Tongue (tissue), 2 donors: Measurements from ENCODE around the gene RCAN1. TPM values are rescaled to one million over a fixed set of nuclear protein-coding genes. Genes with fewer than 3 reads are reported as not detected.
"Not testable (repeated sequence)": the region's sequence is repeated elsewhere in the genome, so short reads cannot be mapped to it uniquely, and the experiment has no call there.

Experiments used
- DNase-seq: peaks from one replicate; pipeline ENCODE4 v3.0.0-alpha.2; 2015
- total RNA-seq: library from RNA; depleted of rRNA; stranded (reverse); fragments of >200 nt; gene quantifications from one replicate; pipeline ENCODE4 v1.2.3, GENCODE V29; 2014

RCAN1 gene
- total RNA-seq, 1 donor from 2014 or later = 140 TPM

DNA sequence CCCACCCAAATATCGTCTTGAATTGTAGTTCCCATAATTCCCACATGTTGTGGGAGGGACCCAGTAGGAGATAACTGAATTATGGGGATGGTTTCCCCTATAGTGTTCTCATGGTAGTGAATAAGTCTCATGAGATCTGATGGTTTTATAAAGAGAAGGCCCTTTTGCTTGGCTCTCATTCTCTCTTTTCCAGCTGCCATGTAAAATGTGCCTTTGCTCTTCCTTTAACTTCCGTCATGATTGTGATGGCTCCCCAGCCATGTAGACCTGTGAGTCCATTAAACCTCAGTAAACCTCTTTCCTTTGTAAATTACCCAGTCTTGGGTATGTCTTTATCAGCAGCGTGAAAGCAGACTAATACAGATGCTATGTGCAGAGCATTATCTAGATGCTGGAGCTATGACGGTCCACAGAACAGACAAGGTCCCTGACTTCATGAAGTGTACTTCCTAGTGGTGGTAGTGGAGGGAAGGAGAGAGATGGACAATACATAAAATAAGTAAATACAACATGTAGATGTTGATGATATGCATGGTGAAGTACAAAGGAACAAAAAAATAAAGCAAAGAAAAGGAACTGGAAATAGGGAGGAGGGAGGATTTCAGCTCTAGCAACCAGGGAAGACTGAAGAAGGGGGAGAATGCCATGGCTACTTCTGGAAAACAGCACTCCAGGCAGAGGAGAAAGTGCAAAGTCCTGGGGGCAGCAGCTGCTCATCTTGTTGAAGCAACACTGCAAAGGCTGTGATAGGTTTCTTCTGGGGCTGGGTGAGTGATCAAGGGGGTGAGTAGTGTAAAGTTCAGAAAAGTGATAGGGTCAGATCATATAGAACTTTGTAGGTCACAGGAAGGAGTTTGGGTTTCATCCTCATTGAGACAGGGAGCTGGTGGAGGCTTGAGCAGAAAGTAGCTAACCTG is 6.8 kb upstream of the RCAN1 start:
- DNase-seq = no peak

DNA sequence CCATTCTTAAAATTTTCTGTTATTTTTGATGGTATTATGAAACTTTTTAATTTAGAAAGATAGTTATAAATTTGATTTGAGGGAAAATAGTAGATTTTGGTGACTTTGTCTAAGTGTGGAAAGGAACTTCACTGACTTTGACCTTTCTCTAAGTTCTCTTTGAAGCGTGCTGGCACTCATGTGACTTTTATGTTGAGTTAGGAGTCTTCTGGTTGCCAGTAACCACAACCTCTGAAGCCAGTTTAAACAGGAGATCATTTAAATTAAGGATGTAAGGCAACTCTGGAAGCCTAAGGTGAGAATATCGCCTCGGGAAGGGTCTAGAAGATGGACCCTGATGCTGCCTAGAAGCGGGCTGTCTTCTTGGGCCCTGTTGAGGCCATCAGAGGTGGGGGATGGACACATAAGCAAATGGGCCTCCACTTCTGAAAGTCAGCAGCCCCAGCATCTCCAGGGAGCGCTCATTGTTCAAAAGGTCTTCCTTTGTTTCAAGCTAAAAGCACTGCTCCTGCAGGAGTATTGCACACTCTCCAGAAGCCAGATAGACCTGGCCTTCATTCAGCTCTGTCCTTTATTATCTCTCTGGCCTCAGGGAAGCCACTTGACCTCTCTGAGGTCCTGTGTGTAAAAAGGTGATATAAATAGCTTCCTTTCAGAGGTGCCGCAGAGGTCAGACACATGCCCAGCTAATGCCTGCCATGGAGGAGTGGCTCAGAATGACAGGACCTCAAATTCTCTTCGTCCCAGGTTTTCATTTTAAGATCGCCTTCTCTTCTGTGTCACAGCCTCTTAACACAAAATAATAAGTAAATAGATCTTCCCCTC is 5.1 kb upstream of the RCAN1 start:
- DNase-seq = no peak

DNA sequence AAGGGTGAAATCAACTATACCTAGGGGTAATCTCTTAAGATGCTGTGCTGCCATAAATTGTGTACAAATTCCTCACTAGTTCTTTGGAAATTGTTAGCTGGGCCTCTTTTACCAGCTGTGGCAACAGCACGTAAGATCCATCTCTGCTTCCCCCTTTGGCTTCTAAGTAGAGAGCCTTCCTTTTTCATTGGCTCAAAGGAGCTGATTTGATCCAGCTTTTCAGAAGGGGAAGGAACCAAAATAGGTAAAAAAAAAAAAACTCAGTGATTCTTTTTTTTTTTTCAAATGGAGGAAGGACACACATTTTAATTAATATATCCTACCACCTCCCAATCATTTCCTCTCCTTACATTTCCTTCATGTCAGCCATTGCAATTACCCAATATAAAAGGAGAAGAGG is 4.0 kb upstream of the RCAN1 start:
- no peak for DNase-seq

DNA sequence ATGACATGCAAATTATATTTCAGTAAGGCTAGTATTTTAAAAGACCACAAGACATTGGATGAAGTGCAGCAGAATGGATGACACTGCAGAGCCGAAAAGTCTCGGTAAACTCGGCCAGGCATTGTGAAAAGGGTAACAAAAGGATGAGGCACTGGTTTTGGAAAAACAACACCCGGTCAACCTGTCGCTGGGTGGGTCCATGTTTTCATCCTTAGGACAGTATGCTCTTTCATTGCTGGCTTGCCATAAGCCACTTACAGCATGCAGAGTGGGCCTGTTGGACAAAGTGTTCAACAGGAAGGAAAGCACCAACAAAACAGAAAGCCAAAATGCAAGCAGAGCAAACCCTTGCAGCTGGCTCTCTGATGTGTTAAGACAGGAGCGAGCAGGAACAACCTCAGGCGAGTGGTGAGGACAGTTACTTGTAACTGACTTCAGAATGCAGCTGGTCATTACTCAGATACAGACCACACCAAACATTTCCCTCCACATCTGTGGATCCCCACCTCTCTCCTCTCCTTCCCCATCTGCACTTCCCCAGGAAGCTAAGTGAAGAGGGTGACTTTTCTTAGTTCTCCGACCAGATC is 2.9 kb upstream of the RCAN1 start:
- no peak for DNase-seq

DNA sequence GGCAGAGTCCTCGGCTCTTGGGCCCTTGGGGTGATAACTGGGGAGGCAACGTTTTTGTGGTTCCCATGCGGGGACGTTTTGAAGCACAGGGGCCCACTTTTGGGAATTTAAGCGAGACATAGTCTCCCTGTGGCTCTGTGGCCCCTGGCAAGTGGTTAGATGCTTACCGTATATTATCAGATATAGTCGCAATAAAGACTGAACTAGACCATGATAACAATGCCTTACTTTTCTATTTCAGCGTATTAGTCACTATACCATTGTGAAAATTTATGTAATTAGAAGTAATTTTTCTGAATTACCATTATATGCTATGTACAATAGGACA is 538 bp upstream of the RCAN1 start:
- no peak for DNase-seq

DNA sequence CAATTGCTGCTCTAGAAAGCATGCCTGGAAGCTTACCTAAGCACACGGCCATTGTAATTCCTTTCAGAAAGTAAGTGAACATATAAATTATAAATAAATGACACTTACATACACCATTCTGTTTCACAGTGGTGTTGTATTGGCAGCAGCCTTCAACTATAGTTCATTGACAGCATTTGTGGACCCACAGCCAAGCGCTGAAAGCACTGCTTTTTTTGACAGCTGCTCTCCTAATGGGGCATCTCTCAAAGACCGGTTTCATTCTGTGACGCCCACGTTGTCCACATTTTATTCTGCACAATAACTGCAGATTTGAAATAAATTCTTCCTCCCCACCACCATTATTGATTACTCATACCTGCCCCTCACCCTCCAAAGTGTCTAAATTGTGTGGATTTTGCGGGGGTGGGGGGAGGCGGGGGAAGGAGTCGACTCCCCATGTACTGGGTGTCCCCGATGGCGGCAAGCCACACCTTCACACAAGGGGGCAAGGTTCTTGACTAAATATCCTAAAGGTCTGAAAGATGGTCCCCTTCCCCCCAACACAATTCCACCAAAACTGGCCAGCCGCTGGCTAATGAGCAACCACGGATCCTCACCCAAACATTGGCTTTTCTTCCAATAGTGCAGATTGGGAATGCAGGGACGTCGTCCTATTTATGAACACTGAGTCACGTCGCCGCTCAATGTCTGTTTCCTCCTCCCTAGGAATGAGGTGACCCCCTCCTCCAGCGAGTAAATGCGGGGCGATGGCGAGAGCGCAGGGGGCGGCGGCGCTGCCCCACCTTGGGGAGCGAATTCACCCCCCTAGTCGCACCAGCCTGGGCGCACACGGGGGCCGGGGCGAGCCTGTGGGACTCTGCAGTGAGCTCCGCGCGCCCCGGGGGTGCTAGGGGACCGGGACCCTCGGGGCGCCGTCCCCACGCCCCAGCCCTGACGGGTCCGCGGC is 960 bp downstream of the RCAN1 start:
- no peak for DNase-seq

DNA sequence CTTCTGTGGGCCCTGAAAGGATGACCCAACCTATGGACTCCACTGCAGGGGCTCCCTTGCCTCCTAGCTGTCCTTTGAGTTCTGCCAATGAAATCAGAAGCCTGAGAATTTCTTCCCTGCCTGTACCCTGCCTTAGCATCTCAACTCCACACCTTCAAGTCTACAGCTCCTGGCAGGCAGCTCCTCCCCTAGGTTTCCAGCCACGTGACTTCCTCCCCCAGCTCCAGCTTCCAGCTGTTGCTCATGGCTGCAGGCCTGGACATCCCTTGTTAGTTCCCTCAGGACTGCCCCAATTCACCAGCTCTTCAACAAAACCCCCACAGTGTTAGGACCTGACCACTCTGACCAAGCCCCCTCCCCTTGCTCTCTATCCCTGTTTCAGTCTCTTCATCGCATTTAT is 2.4 kb downstream of the RCAN1 start:
- no peak for DNase-seq

DNA sequence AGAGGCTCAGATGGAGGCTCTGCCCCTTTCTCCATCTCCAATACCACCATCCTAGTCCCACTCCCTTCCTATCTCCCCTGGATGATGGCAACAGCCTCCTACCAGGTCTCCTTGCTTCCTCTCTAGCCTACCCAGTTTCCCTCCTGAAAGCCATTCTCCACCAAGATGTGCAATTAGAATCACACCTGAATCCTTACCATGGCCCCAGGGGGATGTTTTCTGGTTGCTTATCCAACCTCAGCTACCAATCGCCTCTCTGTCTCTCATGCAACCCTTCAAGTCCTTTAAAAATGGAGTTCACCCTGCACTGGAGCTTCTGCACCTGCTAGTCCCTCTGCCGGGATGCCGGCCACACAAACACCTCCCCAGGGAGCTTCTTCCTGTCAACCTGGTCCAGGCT is 2.9 kb downstream of the RCAN1 start:
- DNase-seq = no peak

DNA sequence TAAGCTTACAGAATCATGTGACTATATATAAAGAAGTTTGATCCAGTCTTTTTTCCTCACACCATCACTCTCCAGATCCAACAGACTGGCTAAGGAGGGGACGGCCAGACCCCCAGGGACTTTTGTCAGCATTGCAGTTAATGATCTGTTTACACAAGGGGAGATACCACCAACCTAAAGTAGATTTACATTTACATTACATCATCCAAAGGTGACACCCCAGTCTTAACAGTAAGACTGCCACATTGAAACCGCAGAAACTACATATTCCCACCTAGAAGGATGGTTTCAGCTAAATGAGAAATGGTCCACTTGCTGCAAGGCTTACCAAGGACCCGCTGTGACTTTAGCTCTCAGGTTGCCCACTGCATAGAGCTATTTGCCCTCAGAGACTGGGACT is 3.4 kb downstream of the RCAN1 start:
- DNase-seq = no peak

DNA sequence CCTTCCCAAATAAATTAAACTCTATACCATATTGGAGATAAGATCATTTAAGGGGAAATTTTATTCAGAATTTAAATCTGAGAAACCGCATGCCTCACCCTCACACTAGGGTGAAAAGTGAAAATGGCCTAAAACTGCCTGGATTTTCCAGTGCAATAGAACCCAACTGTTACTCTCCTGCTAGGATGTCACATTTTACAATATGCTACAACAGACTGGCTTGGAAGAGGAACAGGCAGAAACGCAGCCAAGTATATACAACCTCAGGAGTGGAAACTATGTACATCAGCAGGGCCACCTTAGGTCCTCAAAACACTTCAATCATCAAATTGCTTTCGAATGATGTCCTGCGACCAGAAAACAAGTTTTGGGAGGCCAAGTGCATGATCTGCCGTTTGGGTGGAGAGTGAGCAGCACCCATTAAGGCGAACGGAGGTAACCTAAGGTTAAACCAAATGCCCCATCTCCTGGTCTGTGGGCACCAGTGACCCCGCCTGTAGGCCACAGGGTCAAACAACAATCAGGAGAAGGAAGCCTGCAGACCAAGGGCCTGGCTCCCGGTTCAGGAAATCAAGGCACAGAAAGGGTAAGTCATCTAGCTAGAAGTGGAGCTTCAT is 4.9 kb downstream of the RCAN1 start:
- no peak for DNase-seq

DNA sequence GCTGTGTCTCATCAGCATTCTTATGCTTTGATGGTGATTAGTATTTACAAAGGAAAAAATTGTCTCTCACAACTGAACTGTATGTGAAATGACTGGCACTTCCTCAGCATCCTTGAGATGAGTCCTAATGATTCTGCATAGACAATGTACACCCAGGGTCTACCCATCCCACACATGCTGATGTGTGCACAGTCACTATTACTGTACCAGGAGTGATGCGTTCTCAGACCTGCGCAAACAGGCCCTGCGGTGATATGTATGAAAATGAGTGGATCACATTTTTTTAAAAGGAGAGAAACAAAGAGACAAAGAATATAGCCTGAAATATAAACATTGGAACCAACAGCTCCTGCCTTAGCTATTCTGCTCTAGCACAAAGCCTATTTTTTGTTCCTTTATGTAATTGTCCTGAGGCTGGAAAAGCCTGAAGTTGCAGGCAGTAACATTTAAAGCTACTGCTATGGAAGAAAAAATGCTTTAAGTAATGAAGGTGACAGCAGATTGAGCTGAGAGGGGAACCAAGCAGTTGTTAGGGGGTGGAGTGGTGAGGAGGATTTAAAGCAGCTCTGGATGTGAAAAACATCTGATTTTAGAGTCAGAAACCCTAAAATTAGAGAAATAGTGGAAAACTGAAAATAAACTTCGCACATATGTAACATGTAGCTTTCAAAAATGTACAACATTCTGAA is 5.5 kb downstream of the RCAN1 start:
- DNase-seq = no peak

DNA sequence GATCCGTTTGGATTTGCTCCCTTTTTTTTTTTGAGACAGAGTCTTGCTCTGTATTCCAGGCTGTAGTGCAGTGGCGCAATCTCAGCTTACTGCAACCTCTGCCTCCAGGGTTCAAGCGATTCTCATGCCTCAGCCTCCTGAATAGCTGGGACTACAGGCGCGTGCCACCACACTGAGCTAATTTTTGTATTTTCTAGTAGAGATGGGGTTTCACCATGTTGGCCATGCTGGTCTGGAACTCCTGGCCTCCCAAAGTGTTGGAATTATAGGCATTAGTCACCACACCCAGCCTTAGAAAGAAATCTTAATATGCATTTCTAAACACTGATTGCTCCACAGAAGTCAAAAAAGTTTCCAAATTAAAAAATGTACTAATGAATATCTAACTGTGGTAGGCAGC is 7.5 kb downstream of the RCAN1 start:
- DNase-seq = not testable (repeated sequence)

DNA sequence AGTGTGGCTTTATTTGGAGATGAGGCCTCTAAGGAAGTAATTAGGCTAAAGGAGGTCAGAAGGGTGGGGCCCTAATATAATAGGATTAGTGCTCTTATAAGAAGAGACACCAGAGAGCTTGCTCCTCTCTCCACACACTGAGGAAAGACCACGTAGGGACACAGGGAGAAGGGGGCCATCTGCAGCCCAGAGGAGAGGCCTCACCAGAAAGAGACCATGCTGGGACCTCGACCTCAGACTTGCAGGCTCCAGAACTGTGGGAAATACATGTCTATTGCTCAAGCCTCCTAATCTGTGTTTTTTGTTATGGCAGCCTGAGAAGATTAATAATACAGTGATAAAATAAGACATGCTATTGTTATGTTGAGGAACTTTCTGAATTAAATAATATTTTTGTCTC is 8.3 kb downstream of the RCAN1 start:
- DNase-seq = no peak

DNA sequence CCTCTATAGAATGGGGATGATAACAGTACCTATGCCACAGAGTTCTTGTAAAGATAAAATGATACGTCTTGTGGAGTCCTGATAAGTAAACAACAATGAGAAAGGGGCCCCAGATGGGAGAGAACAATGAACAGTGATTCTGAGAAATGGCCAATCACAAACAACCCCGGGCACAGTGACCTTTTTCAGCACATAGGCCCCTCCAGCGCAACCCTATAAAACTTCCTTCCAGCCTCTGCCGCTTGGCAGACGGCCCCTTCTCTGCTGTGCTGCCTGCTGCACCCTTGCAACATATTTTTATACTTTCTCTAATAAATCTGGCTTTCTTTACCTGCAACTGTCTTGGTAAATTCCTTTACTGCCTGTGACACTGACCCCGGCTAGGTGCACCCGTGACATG is 8.9 kb downstream of the RCAN1 start:
- no peak for DNase-seq

DNA sequence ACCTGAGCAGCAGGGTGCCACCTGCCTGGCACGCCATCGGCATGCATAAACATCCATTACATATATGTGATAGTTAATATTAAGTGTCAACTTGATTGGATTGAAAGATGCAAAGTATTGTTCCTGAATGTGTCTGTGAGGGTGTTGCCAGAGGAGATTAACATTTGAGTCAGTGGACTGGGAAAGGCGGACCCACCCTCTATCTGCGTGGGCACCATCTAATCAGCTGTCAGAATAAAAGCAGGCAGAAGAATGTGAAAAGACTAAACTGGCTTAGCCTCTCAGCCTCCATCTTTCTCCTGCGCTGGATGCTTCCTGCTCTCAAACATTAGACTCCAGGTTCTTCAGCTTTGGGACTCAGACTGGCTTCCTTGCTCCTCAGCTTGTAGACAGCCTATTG is 10.0 kb downstream of the RCAN1 start:
- DNase-seq = not testable (repeated sequence)

DNA sequence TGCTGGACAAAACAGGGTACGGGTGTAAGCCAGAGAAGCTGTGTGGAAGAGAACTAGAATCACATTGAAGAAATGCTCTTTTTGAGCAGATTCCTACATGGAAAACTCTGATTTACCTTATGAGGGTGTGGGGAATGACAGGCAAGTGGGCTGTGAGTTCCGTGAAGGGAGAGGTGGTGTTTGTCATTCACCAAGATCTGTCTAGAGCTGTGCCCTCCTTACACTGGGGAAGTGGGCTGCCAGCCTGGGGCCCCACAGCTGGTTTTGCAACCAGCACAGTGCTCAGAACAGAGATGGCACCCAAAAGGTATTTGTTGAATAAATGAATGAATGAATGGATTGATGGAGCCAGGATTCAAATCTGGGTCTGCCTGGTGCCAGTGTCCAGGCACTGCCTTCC is 10.4 kb downstream of the RCAN1 start:
- no peak for DNase-seq

DNA sequence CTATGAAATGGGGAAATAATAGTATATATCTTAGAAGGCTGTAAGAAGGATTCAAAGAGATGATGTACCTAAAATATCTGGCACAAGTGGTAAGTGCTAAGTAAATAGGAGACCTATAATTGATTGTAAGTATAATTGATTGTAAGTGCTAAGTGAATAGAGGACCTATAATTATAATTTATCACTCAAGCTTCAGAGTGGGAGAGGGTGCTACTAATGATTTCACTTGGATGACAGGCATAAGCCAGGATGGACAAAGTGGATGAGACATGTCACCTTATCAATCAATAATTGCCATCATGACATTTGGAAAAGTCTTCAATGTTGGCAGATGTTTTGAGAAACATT is 11.2 kb downstream of the RCAN1 start:
- DNase-seq = no peak

DNA sequence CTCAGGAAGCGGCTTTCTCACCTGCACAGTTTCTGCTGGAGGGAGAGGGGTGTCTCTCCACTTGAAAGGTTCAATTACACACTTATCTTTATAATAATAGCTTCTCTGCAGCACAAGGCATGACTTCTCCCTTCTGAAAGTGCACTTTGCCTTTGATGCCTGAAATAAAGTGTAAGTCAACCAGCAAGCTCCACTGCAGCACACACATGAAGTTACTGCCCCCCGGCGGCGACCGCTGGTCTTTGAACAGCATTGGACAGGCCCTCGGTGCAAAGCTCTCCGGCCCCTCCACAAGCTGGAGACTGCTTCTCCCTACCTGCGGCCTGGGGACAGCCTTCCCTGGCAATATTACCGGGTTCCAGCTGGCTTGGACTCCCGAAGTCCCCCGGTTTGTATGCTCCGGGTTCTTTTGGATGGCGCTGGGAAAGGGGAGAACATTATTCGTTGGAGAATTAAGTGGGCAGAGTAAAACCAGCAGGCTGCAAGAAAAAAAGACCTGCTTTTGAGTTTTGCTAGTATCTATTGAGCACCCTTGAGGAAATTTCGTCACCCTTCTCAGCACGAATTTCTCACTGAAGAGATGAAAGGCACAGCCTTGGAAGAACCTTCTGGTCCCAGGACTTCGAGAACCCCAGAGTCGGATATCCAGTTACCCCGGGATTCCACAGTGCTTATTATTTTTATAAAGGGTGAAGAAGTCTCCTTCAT is 11.8 kb downstream of the RCAN1 start:
- peak; percentile 84 for DNase-seq

DNA sequence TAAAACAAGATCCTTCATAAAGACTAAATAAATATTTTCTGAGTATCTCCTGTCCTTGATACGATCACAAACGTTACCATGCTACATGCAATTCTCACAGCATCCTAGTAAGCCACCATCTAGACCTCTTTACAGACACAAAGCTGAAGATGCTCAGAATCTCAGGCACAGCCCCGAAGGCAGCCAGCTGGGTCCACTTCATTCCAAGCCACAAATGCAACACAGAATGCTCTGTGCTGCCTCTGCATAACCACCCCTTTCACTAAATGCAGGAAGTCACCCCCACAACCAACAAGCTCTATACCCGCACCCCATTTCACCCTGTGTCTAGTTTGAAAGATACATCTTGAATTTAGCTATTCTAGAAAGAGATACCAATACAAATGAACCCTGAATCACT is 12.9 kb downstream of the RCAN1 start:
- DNase-seq = no peak

DNA sequence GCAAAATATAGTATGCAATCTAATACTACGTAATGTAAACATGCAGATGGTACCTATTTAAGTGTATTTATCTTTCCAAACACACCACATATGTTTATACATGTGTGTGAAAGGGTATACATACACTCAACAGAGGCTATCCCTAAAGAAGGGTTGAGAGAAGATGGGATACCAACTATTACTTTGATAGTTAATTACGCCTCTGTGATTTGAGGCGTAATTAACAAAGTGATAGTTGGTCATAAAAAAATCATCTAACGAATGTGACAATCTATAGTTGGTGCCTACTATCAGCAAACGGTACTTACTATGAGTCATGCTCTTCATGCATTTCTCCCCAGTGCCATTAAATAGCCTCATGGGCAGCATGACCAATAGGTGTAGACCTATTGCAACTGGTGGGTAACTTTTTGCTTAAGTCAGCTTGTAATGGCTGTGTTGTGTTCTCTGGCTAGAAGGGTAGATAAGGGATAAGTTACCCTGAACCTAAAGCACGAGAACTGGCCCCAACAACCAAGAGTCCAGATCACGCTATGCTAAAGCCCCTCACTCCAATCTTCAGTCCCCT is 15.3 kb downstream of the RCAN1 start:
- no peak for DNase-seq
